Measurements from ENCODE around the gene LAGE3.
"Not testable (repeated sequence)": the region's sequence is repeated elsewhere in the genome, so short reads cannot be mapped to it uniquely, and the experiment has no call there.

DNA sequence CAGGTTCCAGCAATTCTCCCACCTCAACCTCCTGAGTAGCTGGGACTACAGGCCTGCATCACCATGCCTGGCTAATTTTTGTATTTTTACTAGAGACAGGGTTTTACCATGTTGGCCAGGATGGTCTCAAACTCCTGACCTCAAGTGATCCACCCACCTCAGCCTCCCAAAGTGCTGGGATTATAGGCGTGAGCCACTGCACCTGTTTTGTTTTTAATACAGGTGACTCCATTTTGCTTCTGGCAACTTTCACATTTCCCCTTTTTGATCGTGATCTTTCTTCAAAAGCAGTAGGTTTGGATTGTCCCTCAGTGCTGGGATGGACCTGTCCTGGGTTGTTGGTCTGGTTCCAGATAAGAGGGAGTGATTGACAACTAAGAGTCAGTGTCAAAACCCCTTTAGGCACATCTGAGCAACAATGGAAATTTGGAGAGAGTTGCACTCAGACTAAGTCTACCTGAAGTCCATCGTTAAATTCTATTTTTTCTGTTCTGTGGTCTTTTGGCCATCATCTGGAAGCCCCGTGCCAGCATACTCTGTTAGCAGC, 17.6 kb upstream of the LAGE3 start:
- TF ChIP-seq, protein P1, sequence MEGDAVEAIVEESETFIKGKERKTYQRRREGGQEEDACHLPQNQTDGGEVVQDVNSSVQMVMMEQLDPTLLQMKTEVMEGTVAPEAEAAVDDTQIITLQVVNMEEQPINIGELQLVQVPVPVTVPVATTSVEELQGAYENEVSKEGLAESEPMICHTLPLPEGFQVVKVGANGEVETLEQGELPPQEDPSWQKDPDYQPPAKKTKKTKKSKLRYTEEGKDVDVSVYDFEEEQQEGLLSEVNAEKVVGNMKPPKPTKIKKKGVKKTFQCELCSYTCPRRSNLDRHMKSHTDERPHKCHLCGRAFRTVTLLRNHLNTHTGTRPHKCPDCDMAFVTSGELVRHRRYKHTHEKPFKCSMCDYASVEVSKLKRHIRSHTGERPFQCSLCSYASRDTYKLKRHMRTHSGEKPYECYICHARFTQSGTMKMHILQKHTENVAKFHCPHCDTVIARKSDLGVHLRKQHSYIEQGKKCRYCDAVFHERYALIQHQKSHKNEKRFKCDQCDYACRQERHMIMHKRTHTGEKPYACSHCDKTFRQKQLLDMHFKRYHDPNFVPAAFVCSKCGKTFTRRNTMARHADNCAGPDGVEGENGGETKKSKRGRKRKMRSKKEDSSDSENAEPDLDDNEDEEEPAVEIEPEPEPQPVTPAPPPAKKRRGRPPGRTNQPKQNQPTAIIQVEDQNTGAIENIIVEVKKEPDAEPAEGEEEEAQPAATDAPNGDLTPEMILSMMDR (IDR thresholded peaks at IDR 0.05) = not testable (repeated sequence)
- TF ChIP-seq POLR2A (IDR thresholded peaks at IDR 0.05) = not testable (repeated sequence)
